Keratinocyte (primary cell): ENCODE results near the gene MFAP2.

Experiments used
- EZH2 ChIP-seq: IDR thresholded peaks from one replicate; pipeline ENCODE4 v1.6.1; 2012; ENCODE audit warnings: inconsistent platforms, mild to moderate bottlenecking, low read length, moderate library complexity
- TF ChIP-seq, protein P1 (sequence below), 3 experiments: IDR thresholded peaks in 1 of 3; conservative IDR thresholded peaks in 1 of 3; optimal IDR thresholded peaks in 1 of 3; 2 replicates in 2 of 3; 3 replicates in 1 of 3; pipeline versions ENCODE3 to v1.5.1; 2011; ENCODE audit warnings: low read length in 3 of 3, mild to moderate bottlenecking in 3 of 3, moderate library complexity in 2 of 3, control low read depth in 1 of 3, inconsistent platforms in 1 of 3; ENCODE audit not compliant: insufficient read depth in 2 of 3; ENCODE audit errors: extremely low read depth in 1 of 3

DNA sequence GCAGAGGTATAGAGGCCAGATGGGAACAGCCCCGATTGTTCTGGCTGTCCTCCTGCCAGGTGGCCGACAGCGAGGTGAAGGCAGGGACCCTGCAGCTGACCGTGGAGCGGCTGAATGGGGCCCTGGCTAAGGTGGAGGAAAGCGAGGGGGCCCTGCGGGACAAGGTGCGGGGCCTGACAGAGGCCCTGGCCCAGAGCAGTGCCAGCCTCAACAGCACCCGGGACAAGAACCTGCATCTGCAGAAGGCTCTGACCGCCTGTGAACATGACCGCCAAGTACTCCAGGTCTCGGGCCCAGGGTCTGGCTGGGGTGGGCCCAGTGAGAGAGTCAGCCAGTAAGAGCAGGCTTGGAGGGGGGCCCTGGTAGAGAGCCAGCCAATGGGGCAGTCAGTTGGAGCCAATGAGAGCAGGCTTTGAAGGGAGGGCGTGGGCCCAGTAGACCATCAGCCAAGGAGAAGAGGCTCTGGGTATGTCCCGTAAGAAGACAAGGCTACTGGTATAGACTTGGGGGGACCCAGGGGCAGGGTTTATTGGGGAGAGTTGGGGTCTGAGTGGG is 11.3 kb downstream of the MFAP2 start:
- no peak for TF ChIP-seq EZH2
- TF ChIP-seq, protein P1, sequence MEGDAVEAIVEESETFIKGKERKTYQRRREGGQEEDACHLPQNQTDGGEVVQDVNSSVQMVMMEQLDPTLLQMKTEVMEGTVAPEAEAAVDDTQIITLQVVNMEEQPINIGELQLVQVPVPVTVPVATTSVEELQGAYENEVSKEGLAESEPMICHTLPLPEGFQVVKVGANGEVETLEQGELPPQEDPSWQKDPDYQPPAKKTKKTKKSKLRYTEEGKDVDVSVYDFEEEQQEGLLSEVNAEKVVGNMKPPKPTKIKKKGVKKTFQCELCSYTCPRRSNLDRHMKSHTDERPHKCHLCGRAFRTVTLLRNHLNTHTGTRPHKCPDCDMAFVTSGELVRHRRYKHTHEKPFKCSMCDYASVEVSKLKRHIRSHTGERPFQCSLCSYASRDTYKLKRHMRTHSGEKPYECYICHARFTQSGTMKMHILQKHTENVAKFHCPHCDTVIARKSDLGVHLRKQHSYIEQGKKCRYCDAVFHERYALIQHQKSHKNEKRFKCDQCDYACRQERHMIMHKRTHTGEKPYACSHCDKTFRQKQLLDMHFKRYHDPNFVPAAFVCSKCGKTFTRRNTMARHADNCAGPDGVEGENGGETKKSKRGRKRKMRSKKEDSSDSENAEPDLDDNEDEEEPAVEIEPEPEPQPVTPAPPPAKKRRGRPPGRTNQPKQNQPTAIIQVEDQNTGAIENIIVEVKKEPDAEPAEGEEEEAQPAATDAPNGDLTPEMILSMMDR (optimal IDR thresholded peaks at IDR 0.05 in 1 of 3, IDR thresholded peaks at IDR 0.05 in 1 of 3, conservative IDR thresholded peaks at IDR 0.05 in 1 of 3; ENCODE audit: extremely low read depth in 1 of 3, insufficient read depth in 2 of 3, low read length in 3 of 3) = no peak
